Neural progenitor cell (in vitro differentiated cells): Measurements from ENCODE around the gene TNFRSF6B. TPM values are rescaled to one million over a fixed set of nuclear protein-coding genes. Genes with fewer than 3 reads are reported as not detected.

Experiments used
- DNase-seq: peaks from one replicate; pipeline ENCODE4 v3.0.0-alpha.2; 2016; ENCODE audit warnings: low spot score
- H2AFZ ChIP-seq: fragments of 200-600 bp; sonication (generic); replicated peaks from 2 replicates; pipeline ENCODE4 v1.6.1; 2016; ENCODE audit warnings: antibody characterized with exemption
- H3F3A ChIP-seq: fragments of 200-600 bp; sonication (generic); 2 replicates; pipeline ENCODE4 v1.6.1; 2016; ENCODE audit warnings: antibody characterized with exemption, low read depth
- H3K27ac ChIP-seq: fragments of 200-600 bp; sonication (generic); 2 replicates; pipeline ENCODE4 v1.5.1; 2016; ENCODE audit warnings: mild to moderate bottlenecking
- H3K27me3 ChIP-seq: fragments of 200-600 bp; sonication (generic); 2 replicates; pipeline ENCODE4 v1.6.1; 2016; ENCODE audit warnings: mild to moderate bottlenecking, moderate library complexity
- H3K36me3 ChIP-seq: fragments of 200-600 bp; sonication (generic); 2 replicates; pipeline ENCODE4 v1.5.1; 2016
- H3K4me1 ChIP-seq: fragments of 200-600 bp; sonication (generic); 2 replicates; pipeline ENCODE4 v1.6.1; 2016; ENCODE audit warnings: mixed run types
- H3K4me2 ChIP-seq: fragments of 200-600 bp; sonication (generic); 2 replicates; pipeline ENCODE4 v1.6.1; 2016
- H3K4me3 ChIP-seq: fragments of 200-600 bp; sonication (generic); 2 replicates; pipeline ENCODE4 v1.5.1; 2016
- H3K79me2 ChIP-seq: fragments of 200-600 bp; sonication (generic); 2 replicates; pipeline ENCODE4 v1.6.1; 2016; ENCODE audit warnings: low read depth
- H3K9ac ChIP-seq: fragments of 200-600 bp; sonication (generic); 2 replicates; pipeline ENCODE4 v1.6.1; 2016
- H3K9me3 ChIP-seq: fragments of 200-600 bp; sonication (generic); 2 replicates; pipeline ENCODE4 v1.5.1; 2016; ENCODE audit warnings: low read depth
- H4K20me1 ChIP-seq: fragments of 200-600 bp; sonication (generic); 2 replicates; pipeline ENCODE4 v1.6.1; 2016; ENCODE audit warnings: low read depth
- H3K27ac Mint-ChIP-seq: 3 replicates; pipeline ENCODE4 v1.8.0; 2021; ENCODE audit warnings: mixed read lengths
- H3K27me3 Mint-ChIP-seq: 2 replicates; pipeline ENCODE4 v1.8.0; 2022; ENCODE audit warnings: low read depth, mild to moderate bottlenecking, inconsistent platforms, moderate library complexity, mixed read lengths; ENCODE audit not compliant: insufficient read depth
- H3K36me3 Mint-ChIP-seq: 3 replicates; pipeline ENCODE4 v1.8.0; 2021; ENCODE audit warnings: mixed read lengths
- H3K4me1 Mint-ChIP-seq: 3 replicates; pipeline ENCODE4 v1.8.0; 2021; ENCODE audit warnings: mixed read lengths
- H3K4me3 Mint-ChIP-seq: 3 replicates; pipeline ENCODE4 v1.8.0; 2021; ENCODE audit warnings: mild to moderate bottlenecking, moderate library complexity, mixed read lengths
- H3K9me3 Mint-ChIP-seq: 3 replicates; pipeline ENCODE4 v1.8.0; 2020; ENCODE audit warnings: mixed read lengths
- EZH2 ChIP-seq: fragments of 200-600 bp; sonication (generic); IDR thresholded peaks from 2 replicates; pipeline ENCODE4 v1.6.1; 2017; ENCODE audit warnings: antibody characterized with exemption, mild to moderate bottlenecking, moderate library complexity
- EZH2phosphoT487 ChIP-seq: fragments of 200-600 bp; sonication (generic); IDR thresholded peaks from 2 replicates; pipeline ENCODE4 v1.6.1; 2017; ENCODE audit warnings: antibody characterized with exemption
- total RNA-seq: library from RNA; depleted of rRNA; stranded (reverse); fragments of >200 nt; gene quantifications from 2 replicates; pipeline ENCODE4 v1.2.3, GENCODE V29; 2015; ENCODE audit warnings: low replicate concordance
- TF ChIP-seq, protein P1 (sequence below): fragments of 200-600 bp; sonication (generic); IDR thresholded peaks from 2 replicates; pipeline ENCODE4 v1.5.1; 2017; ENCODE audit warnings: antibody characterized with exemption, mild to moderate bottlenecking

TNFRSF6B gene
- total RNA-seq, 1 donor from 2014 or later: not detected

DNA sequence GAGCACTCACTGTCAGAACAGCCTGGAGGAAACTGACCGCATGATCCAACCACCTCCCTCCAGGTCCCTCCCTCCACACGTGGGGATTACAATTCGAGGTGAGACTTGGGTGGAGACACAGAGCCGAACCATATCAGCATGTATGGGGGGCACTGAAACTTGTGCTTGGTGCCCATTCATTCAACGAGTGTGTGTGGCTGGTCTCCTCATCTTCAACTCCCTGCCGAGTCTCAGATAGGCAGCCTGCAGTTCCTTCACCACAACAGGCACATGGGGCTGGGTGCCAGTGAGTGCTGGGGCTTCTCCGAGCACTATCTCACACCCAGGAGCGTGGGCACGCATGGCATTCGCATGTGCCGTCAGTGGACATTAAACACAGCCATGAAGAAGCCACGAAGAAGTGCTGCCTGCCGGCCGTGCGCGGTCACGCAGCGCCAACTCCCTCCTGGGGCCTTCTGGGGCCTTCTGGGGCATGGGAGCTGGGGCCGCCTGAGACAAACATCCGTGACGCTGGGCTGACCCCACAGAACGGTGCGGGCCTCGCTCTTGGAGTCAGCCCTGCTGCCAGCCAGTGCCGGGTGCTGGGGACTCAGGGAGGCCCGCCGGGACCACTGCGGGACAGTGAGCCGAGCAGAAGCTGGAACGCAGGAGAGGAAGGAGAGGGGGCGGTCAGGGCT is 39.1 kb upstream of the TNFRSF6B start:
- Histone ChIP-seq H3K9ac (peak overlapping the region; percentile 18), H3K36me3 (no peaks in the 10 kb centered on the region), H3K4me2 (peak overlapping the region; percentile 84), H3F3A (peaks cover 17% of the 10 kb centered on the region), H3K27me3 (peaks cover 14% of the 10 kb centered on the region), H2AFZ (no peak overlapping the region), H3K9me3 (no peaks in the 10 kb centered on the region), H3K79me2 (peaks cover 8% of the 10 kb centered on the region), H3K4me1 (peaks cover 4% of the 10 kb centered on the region), H4K20me1 (peaks cover 9% of the 10 kb centered on the region), H3K4me3 (peak overlapping the region; percentile 94), H3K27ac (no peak overlapping the region)
- DNase-seq: no peak
- Mint-ChIP-seq H3K9me3 (no peaks in the 10 kb centered on the region), H3K4me1 (peaks cover 37% of the 10 kb centered on the region), H3K27ac (peak overlapping the region; percentile 98), H3K4me3 (peak overlapping the region; percentile 95), H3K36me3 (peaks cover 2% of the 10 kb centered on the region), H3K27me3 (peaks cover 12% of the 10 kb centered on the region)
- TF ChIP-seq EZH2phosphoT487 (no peak), EZH2 (no peak)
- TF ChIP-seq, protein P1, sequence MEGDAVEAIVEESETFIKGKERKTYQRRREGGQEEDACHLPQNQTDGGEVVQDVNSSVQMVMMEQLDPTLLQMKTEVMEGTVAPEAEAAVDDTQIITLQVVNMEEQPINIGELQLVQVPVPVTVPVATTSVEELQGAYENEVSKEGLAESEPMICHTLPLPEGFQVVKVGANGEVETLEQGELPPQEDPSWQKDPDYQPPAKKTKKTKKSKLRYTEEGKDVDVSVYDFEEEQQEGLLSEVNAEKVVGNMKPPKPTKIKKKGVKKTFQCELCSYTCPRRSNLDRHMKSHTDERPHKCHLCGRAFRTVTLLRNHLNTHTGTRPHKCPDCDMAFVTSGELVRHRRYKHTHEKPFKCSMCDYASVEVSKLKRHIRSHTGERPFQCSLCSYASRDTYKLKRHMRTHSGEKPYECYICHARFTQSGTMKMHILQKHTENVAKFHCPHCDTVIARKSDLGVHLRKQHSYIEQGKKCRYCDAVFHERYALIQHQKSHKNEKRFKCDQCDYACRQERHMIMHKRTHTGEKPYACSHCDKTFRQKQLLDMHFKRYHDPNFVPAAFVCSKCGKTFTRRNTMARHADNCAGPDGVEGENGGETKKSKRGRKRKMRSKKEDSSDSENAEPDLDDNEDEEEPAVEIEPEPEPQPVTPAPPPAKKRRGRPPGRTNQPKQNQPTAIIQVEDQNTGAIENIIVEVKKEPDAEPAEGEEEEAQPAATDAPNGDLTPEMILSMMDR: no peak

DNA sequence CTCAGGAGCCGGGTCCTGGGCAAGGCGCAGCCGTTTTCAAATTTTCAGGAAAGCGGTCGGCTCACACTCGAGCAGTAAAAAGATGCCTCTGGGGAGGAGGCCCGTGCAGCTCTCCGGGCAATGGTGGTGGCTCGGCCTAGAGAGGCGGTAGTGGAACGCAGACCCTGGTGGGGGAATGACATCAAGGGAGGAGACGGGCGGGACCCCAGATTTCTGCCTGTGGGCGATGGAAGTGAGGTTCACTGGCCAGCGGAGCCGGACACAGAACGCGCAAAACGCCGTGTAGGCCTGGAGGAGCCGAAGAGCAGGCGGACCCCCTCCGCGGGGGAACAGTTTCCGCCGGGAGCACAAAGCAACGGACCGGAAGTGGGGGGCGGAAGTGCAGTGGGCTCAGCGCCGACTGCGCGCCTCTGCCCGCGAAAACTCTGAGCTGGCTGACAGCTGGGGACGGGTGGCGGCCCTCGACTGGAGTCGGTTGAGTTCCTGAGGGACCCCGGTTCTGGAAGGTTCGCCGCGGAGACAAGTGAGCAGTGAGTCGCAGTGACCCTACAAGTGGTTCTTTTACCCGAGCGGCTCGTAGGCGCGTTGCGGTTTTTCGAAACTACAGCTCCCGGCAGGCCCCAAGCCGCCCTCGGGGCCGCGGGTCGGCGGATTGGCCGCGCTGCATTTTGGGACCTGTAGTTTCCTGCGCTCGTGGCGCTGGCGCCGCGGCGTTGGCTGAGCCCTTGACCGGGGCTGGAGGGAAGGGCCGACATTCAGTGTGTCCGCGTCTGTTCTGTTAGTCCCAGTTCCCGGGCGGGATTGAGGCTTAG is 38.3 kb upstream of the TNFRSF6B start, which contains the start of gene RTEL1:
Gene RTEL1 (plus strand): TSS at position 376 of the 812 bp plus-strand sequence. CDS start 1,091 bp downstream, outside the sequence.
- Mint-ChIP-seq H3K27me3 (peaks cover 12% of the 10 kb centered on the region), H3K9me3 (no peaks in the 10 kb centered on the region), H3K4me3 (peak within 1 kb of the TSS; percentile 95), H3K27ac (peak within 1 kb of the TSS; percentile 98), H3K36me3 (peaks cover 2% of the 10 kb centered on the region), H3K4me1 (peaks cover 37% of the 10 kb centered on the region)
- Histone ChIP-seq H3K79me2 (peaks cover 8% of the 10 kb centered on the region), H3K9ac (peak within 1 kb of the TSS; percentile 18), H4K20me1 (peaks cover 3% of the 10 kb centered on the region), H3K4me1 (no peaks in the 10 kb centered on the region), H3K27me3 (peaks cover 8% of the 10 kb centered on the region), H3K4me3 (peak within 1 kb of the TSS; percentile 94), H3K4me2 (peak within 1 kb of the TSS; percentile 84), H3K36me3 (no peaks in the 10 kb centered on the region), H3K27ac (no peak within 1 kb of the TSS), H3F3A (peaks cover 10% of the 10 kb centered on the region), H3K9me3 (no peaks in the 10 kb centered on the region), H2AFZ (peak within 1 kb of the TSS; percentile 98)
- DNase-seq: peak; percentile 95
- TF ChIP-seq EZH2phosphoT487: no peak
- no peak for TF ChIP-seq EZH2

DNA sequence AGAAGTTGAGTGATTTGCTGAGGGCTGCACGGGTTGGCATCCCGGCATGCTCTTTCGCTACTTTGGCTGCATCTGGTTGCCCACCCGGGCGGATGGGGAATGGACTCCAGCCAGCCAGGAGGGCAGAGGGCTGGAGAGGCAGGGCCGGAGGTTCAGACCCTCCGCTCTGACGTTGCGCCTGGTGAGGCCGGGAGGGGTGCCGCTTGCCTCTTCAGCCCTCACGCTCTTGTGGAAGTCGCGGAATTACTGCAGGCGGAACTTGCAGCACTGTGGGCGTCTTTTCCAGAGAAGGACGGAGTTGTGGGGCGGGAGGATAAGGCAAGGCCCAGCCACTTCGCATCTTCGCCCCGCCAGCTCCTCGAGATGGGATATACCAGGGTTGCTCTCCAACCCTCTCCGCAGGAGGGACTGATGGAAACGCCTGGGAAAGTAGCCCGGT is 37.7 kb upstream of the TNFRSF6B start:
- H2AFZ ChIP-seq: peak overlapping the region; percentile 51
- peaks cover 8% of the 10 kb centered on the region for H3K27me3 ChIP-seq
- Mint-ChIP-seq H3K9me3 (no peaks in the 10 kb centered on the region), H3K4me3 (peak overlapping the region; percentile 95), H3K27ac (peak overlapping the region; percentile 46), H3K4me1 (peaks cover 36% of the 10 kb centered on the region), H3K27me3 (peaks cover 12% of the 10 kb centered on the region), H3K36me3 (peaks cover 2% of the 10 kb centered on the region)
- H4K20me1 ChIP-seq: peaks cover 3% of the 10 kb centered on the region
- peak overlapping the region; percentile 84 for H3K4me2 ChIP-seq
- no peaks in the 10 kb centered on the region for H3K4me1 ChIP-seq
- H3K27ac ChIP-seq: no peak overlapping the region
- no peaks in the 10 kb centered on the region for H3K36me3 ChIP-seq
- H3K4me3 ChIP-seq: peak overlapping the region; percentile 94
- TF ChIP-seq EZH2phosphoT487 (no peak), EZH2 (no peak)
- TF ChIP-seq, protein P1: no peak
- H3K79me2 ChIP-seq: peaks cover 8% of the 10 kb centered on the region
- peaks cover 10% of the 10 kb centered on the region for H3F3A ChIP-seq
- no peaks in the 10 kb centered on the region for H3K9me3 ChIP-seq
- no peak overlapping the region for H3K9ac ChIP-seq
- DNase-seq: no peak
